HG02938 (cell line): ENCODE measurements around the gene CREG2.

ENCODE experiments used
- ATAC-seq: cut with Tn5 transposase; IDR thresholded peaks from one replicate; pipeline ENCODE4 v1.9.1; 2021; ENCODE audit warnings: mild to moderate bottlenecking, moderate library complexity; ENCODE audit not compliant: unreplicated experiment

Gene CREG2

GRCh38 chr2:101387151-101387834, at the start of gene CREG2:
Gene CREG2, minus strand, starts transcription at chr2:101387503. Its CDS starts 46 bp downstream, at chr2:101387457.
- ATAC-seq: no peak

- ATAC-seq: no peak
Measured at GRCh38 chr2:101435001-101435862, 47.9 kb upstream of the CREG2 start.

- no peak for ATAC-seq
Measured at GRCh38 chr2:101433465-101433864, 46.2 kb upstream of the CREG2 start.

- no peak for ATAC-seq
Measured at GRCh38 chr2:101432411-101433181, 45.3 kb upstream of the CREG2 start.

- no peak for ATAC-seq
Measured at GRCh38 chr2:101431486-101431885, 44.2 kb upstream of the CREG2 start.

GRCh38 chr2:101430156-101430555, 42.9 kb upstream of the CREG2 start:
- ATAC-seq: no peak

GRCh38 chr2:101429453-101429852, 42.1 kb upstream of the CREG2 start:
- no peak for ATAC-seq

GRCh38 chr2:101428422-101429176, 41.3 kb upstream of the CREG2 start:
- ATAC-seq: no peak

GRCh38 chr2:101427743-101428142, 40.4 kb upstream of the CREG2 start:
- ATAC-seq: no peak

- ATAC-seq: no peak
Measured at GRCh38 chr2:101427240-101427639, 39.9 kb upstream of the CREG2 start.

- no peak for ATAC-seq
Measured at GRCh38 chr2:101426822-101427221, 39.5 kb upstream of the CREG2 start.

GRCh38 chr2:101420623-101421022, 33.3 kb upstream of the CREG2 start:
- ATAC-seq: no peak

- no peak for ATAC-seq
Measured at GRCh38 chr2:101419096-101419663, 31.9 kb upstream of the CREG2 start.

- ATAC-seq: no peak
Measured at GRCh38 chr2:101418460-101419095, 31.3 kb upstream of the CREG2 start.

GRCh38 chr2:101416609-101417008, 29.3 kb upstream of the CREG2 start:
- ATAC-seq: no peak

- no peak for ATAC-seq
Measured at GRCh38 chr2:101415884-101416283, 28.6 kb upstream of the CREG2 start.

GRCh38 chr2:101415220-101415619, 27.9 kb upstream of the CREG2 start:
- ATAC-seq: no peak

GRCh38 chr2:101412092-101412694, 24.9 kb upstream of the CREG2 start:
- no peak for ATAC-seq

- ATAC-seq: no peak
Measured at GRCh38 chr2:101410746-101411145, 23.4 kb upstream of the CREG2 start.
